ENCODE data around the gene ZNF664. TPM values are rescaled to one million over a fixed set of nuclear protein-coding genes. Genes with fewer than 3 reads are reported as not detected.

The ZNF664 gene
- total and polyA plus RNA-seq, 2 donors (not counting 1 experiment from before 2014, with no cell fraction given): 14.3 to 47.1 TPM

DNA sequence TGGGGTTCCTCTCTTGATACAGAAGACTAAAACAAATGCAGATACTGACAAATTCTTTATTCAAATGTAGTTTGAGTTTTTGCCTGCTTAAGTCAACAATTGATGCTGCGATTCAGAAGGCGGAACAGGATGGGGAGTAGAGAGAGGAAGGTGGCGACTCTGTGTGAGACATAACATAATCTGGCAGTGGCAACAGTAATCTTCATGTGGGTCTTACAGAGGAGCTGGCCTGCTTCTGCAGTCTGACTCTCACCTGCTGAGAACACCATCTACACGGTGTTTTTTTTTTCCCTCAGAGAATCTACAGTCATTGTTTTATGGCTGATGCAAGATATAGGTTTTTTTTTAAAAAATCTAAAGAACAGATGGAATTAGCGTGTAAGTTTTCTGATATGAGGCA lies 10.5 kb upstream of the ZNF664 start:
- H4K20me1 ChIP-seq (ENCODE audit: control insufficient read depth, insufficient read depth, low read length, poor library complexity, severe bottlenecking): no peaks in the 10 kb centered on the region
- no peak overlapping the region for H3K4me3 ChIP-seq (ENCODE audit: control extremely low read depth in 1 of 5, extremely low read depth in 1 of 5, insufficient read depth in 1 of 5, low read depth in 2 of 5, low read length in 4 of 5)
- H3K4me2 ChIP-seq (replicated peaks; ENCODE audit: low read depth, low read length, poor library complexity, severe bottlenecking): no peak overlapping the region
- ATAC-seq (ENCODE audit: low read depth) (no peak), DNase-seq (no peak)
- intact Hi-C loops (cut with micrococcal nuclease): no loop called here
- no peaks in the 10 kb centered on the region for H3K4me1 Mint-ChIP-seq
- H3K9me3 Mint-ChIP-seq (ENCODE audit: insufficient read depth): no peaks in the 10 kb centered on the region
- H3K4me3 Mint-ChIP-seq: no peak overlapping the region
- H3K27me3 ChIP-seq (replicated peaks in 1 of 4; ENCODE audit: control extremely low read depth in 1 of 4, control insufficient read depth in 3 of 4, insufficient read depth in 4 of 4, low read length in 3 of 4): no peaks in the 10 kb centered on the region
- peaks cover 11% of the 10 kb centered on the region for H3K79me2 ChIP-seq (ENCODE audit: control insufficient read depth, insufficient read depth, low read length)
- H3K27ac ChIP-seq (ENCODE audit: low read length in 2 of 2): no peak overlapping the region
- H3K9ac ChIP-seq (ENCODE audit: low read length): no peak overlapping the region
- no peak for TF ChIP-seq EZH2 (IDR thresholded peaks at IDR 0.05; ENCODE audit: borderline replicate concordance, insufficient read depth, low read depth, low read length, poor library complexity, severe bottlenecking)
- TF ChIP-seq CTCF (IDR thresholded peaks at IDR 0.05): no peak
- ChIA-PET POLR2A (no interaction called here), CTCF (interaction anchor here (0.6 to 1.2 kb wide), 2 partner anchors 22 to 1079 kb away, joined by 3 to 4 read pairs; no protein-coding TSS in a partner anchor)
- H3K9me3 ChIP-seq (ENCODE audit: control extremely low read depth in 1 of 3, control insufficient read depth in 2 of 3, insufficient read depth in 1 of 3, low read length in 2 of 3): no peaks in the 10 kb centered on the region
- H3K27me3 Mint-ChIP-seq: no peaks in the 10 kb centered on the region
- no peaks in the 10 kb centered on the region for H3K4me1 ChIP-seq (ENCODE audit: control insufficient read depth in 2 of 2, insufficient read depth in 2 of 2, low read length in 2 of 2)
- H3K27ac Mint-ChIP-seq: no peak overlapping the region
- H2AFZ ChIP-seq (ENCODE audit: insufficient read depth, low read depth, low read length, poor library complexity, severe bottlenecking): no peak overlapping the region
- WGBS (ENCODE audit: insufficient coverage): 97% methylated on average over 4 of the region's 5 CpGs
- peaks cover 0 to 6% of the 10 kb centered on the region in 2 experiments for H3K36me3 ChIP-seq (replicated peaks in 1 of 2; ENCODE audit: control extremely low read depth in 1 of 2, control insufficient read depth in 1 of 2, extremely low read depth in 1 of 2, insufficient read depth in 2 of 2, low read length in 1 of 2)

DNA sequence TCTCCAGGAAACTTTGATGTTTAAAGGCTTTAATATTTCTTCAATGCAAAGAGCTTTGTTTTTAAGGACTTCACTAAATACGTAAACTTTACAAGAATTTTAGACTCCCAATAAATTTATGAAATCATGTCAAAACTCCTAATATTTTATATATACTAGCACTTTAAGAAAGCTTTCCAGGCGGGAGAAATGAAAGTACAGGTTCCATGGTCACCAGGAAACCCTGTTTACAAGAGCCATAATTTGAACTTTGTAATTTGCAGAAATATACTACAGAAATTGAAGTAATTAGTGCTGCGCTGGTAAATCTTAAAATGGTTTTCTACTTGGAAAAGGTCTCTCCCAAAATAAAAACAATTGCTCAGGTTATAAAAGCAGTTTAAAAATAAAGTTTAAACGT lies 9.2 kb upstream of the ZNF664 start:
- H3K27me3 Mint-ChIP-seq: no peaks in the 10 kb centered on the region
- Histone ChIP-seq H3K27ac (ENCODE audit: low read length in 2 of 2) (no peak overlapping the region), H4K20me1 (ENCODE audit: control insufficient read depth, insufficient read depth, low read length, poor library complexity, severe bottlenecking) (no peaks in the 10 kb centered on the region), H3K36me3 (replicated peaks in 1 of 2; ENCODE audit: control extremely low read depth in 1 of 2, control insufficient read depth in 1 of 2, extremely low read depth in 1 of 2, insufficient read depth in 2 of 2, low read length in 1 of 2) (peaks cover 0 to 6% of the 10 kb centered on the region in 2 experiments), H3K9me3 (ENCODE audit: control extremely low read depth in 1 of 3, control insufficient read depth in 2 of 3, insufficient read depth in 1 of 3, low read length in 2 of 3) (no peaks in the 10 kb centered on the region), H3K4me2 (replicated peaks; ENCODE audit: low read depth, low read length, poor library complexity, severe bottlenecking) (no peak overlapping the region), H3K9ac (ENCODE audit: low read length) (no peak overlapping the region), H3K79me2 (ENCODE audit: control insufficient read depth, insufficient read depth, low read length) (peaks cover 11% of the 10 kb centered on the region), H3K4me1 (ENCODE audit: control insufficient read depth in 2 of 2, insufficient read depth in 2 of 2, low read length in 2 of 2) (no peaks in the 10 kb centered on the region), H3K4me3 (ENCODE audit: control extremely low read depth in 1 of 5, extremely low read depth in 1 of 5, insufficient read depth in 1 of 5, low read depth in 2 of 5, low read length in 4 of 5) (no peak overlapping the region), H2AFZ (ENCODE audit: insufficient read depth, low read depth, low read length, poor library complexity, severe bottlenecking) (no peak overlapping the region), H3K27me3 (replicated peaks in 1 of 4; ENCODE audit: control extremely low read depth in 1 of 4, control insufficient read depth in 3 of 4, insufficient read depth in 4 of 4, low read length in 3 of 4) (no peaks in the 10 kb centered on the region)
- WGBS (ENCODE audit: insufficient coverage): no CpG with 5 or more reads among the region's 4 CpGs
- no peak overlapping the region for H3K4me3 Mint-ChIP-seq
- POLR2A ChIA-PET: no interaction called here
- no peak for TF ChIP-seq EZH2 (IDR thresholded peaks at IDR 0.05; ENCODE audit: borderline replicate concordance, insufficient read depth, low read depth, low read length, poor library complexity, severe bottlenecking)
- TF ChIP-seq CTCF (IDR thresholded peaks at IDR 0.05): no peak
- DNase-seq (no peak), ATAC-seq (ENCODE audit: low read depth) (no peak)
- CTCF ChIA-PET: interaction anchor here (1.0 to 1.2 kb wide), 2 partner anchors 20 to 22 kb away, joined by 3 read pairs; no protein-coding TSS in a partner anchor
- H3K9me3 Mint-ChIP-seq (ENCODE audit: insufficient read depth): no peaks in the 10 kb centered on the region
- no peak overlapping the region for H3K27ac Mint-ChIP-seq
- H3K4me1 Mint-ChIP-seq: no peaks in the 10 kb centered on the region
- intact Hi-C loops (cut with micrococcal nuclease): no loop called here
